ENCODE data around the gene CSNK2B.
"Not testable (repeated sequence)": the region's sequence is repeated elsewhere in the genome, so short reads cannot be mapped to it uniquely, and the experiment has no call there.

CSNK2B gene

GRCh38 chr6:31702819-31703716, 37.2 kb downstream of the CSNK2B start, which contains the start of gene ABHD16A:
Gene ABHD16A, minus strand, starts transcription at chr6:31703324. Its CDS starts 43 bp downstream, at chr6:31703281.
- H3K4me3 ChIP-seq (ENCODE audit: control insufficient read depth, low read depth, low read length): peak within 1 kb of the TSS; percentile 86
- TF ChIP-seq CTCF (IDR thresholded peaks at IDR 0.05; ENCODE audit: control insufficient read depth, insufficient read depth, low read depth, low read length, missing control alignments): peak; percentile 9
- peak; percentile 90 for DNase-seq (ENCODE audit: low read depth)

- H3K4me3 ChIP-seq (ENCODE audit: control insufficient read depth, low read depth, low read length): no peak overlapping the region
- DNase-seq (ENCODE audit: low read depth): no peak
- no peak for TF ChIP-seq CTCF (IDR thresholded peaks at IDR 0.05; ENCODE audit: control insufficient read depth, insufficient read depth, low read depth, low read length, missing control alignments)
Measured at GRCh38 chr6:31705931-31706330, 40.1 kb downstream of the CSNK2B start.

GRCh38 chr6:31706599-31706998, 40.7 kb downstream of the CSNK2B start, which contains the start of gene LY6G6F:
Gene LY6G6F, plus strand, starts transcription at chr6:31706866. Its CDS starts 41 bp downstream, at chr6:31706907.
- no peak within 1 kb of the TSS for H3K4me3 ChIP-seq (ENCODE audit: control insufficient read depth, low read depth, low read length)
- no peak for DNase-seq (ENCODE audit: low read depth)
- no peak for TF ChIP-seq CTCF (IDR thresholded peaks at IDR 0.05; ENCODE audit: control insufficient read depth, insufficient read depth, low read depth, low read length, missing control alignments)

GRCh38 chr6:31707701-31708100, 41.8 kb downstream of the CSNK2B start:
- TF ChIP-seq CTCF (IDR thresholded peaks at IDR 0.05; ENCODE audit: control insufficient read depth, insufficient read depth, low read depth, low read length, missing control alignments): no peak
- no peak for DNase-seq (ENCODE audit: low read depth)
- H3K4me3 ChIP-seq (ENCODE audit: control insufficient read depth, low read depth, low read length): no peak overlapping the region

DNA sequence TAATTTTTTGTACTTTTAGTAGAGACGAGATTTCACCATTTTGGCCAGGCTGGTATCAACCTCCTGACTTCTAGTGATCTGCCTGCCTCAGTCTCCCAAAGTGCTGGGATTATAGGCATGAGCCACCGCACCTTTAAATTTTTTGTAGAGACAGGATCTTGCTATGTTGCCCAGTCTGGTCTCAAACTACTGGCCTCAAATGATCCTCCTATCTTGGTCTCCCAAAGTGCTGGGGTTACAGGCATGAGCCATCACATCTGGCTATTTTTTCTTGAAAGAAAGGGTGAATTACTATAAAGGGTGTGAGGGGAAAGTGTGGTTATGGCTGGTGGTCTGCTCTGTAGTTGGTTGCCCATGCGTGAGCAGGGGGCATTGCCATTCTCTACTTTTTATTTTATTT, 42.3 kb downstream of the CSNK2B start:
- TF ChIP-seq CTCF (IDR thresholded peaks at IDR 0.05; ENCODE audit: control insufficient read depth, insufficient read depth, low read depth, low read length, missing control alignments): no peak
- DNase-seq (ENCODE audit: low read depth): no peak
- H3K4me3 ChIP-seq (ENCODE audit: control insufficient read depth, low read depth, low read length): no peak overlapping the region

DNA sequence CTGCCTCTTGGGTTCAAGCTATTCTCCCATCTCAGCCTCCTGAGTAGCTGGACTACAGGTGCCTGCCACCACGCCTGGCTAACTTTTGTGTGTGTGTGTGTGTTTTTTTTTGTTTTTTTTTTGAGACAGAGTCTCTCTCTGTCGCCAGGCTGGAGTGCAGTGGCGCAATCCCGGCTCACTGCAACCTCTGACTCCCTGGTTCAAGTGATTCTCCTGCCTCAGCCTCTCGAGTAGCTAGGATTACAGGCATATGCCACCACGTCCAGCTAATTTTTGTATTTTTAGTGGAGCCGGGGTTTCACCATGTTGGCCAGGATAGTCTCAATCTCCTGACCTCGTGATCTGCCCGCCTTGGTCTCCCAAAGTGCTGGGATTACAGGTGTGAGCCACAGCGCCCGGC, 43.3 kb downstream of the CSNK2B start:
- H3K4me3 ChIP-seq (ENCODE audit: control insufficient read depth, low read depth, low read length); DNase-seq (ENCODE audit: low read depth): not testable (repeated sequence)

DNA sequence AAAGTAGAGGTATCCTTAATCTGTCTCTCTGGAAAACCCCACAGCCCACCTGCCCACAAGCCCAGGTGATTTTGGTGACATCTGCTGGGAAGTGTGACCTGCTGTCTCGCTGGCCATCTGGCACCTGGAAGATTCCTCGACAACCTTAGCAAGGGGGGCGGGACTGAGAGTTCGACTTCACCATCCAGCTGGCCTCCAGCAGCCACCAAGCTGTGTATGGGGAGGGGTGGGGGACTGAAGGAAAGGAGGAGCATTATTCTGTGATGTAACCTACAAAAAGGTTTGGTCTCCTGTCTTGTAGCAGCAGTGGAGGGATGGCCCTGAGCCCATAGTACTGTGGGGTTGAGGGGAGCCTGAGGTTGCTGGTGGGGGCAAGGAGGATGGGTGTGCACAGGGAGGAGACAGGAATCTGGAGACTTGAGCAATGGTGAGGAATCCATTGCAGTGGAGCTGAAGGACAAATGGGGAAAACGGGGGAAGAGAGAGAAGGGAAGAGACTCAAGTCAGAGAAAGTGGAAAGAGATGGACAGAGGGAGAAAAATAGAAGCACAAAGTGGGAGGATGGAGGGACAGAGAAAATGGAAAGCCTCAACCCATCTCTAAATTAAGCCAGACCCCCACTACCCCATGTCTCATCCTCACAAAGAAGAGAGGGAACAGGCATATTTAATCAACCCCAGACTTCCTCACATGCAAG, 44.8 kb downstream of the CSNK2B start:
- H3K4me3 ChIP-seq (ENCODE audit: control insufficient read depth, low read depth, low read length): no peak overlapping the region
- TF ChIP-seq CTCF (IDR thresholded peaks at IDR 0.05; ENCODE audit: control insufficient read depth, insufficient read depth, low read depth, low read length, missing control alignments): no peak
- DNase-seq (ENCODE audit: low read depth): no peak

Data from AG09309 (cell line).